HFF-Myc (cell line): Measurements from ENCODE around the gene SANBR.

ENCODE experiments used
- DNase-seq: peaks from one replicate; pipeline ENCODE4 v3.0.0-alpha.2; 2011; ENCODE audit warnings: low read depth; ENCODE audit errors: extremely low read depth
- H3K4me3 ChIP-seq: replicated peaks from 2 replicates; pipeline ENCODE4 v1.5.1; 2011; ENCODE audit warnings: low read depth, mild to moderate bottlenecking, control low read depth, low read length
- CTCF ChIP-seq: IDR thresholded peaks from 2 replicates; pipeline ENCODE4 v1.5.1; 2012; ENCODE audit warnings: mild to moderate bottlenecking, low read depth, low read length, control low read depth; ENCODE audit errors: missing control alignments

SANBR gene

GRCh38 chr2:61114147-61114546 is 48.5 kb downstream of the SANBR start:
- TF ChIP-seq CTCF = no peak
- no peak overlapping the region for H3K4me3 ChIP-seq
- no peak for DNase-seq
